HUES6 (cell line): ENCODE measurements around the gene PAPPA.

Experiments
- H3K27ac ChIP-seq: 2 replicates; pipeline ENCODE4 v1.7.0; 2013; ENCODE audit warnings: low read depth, mild to moderate bottlenecking, low read length, inconsistent platforms
- H3K27me3 ChIP-seq: 2 replicates; pipeline ENCODE4 v1.6.1; 2013; ENCODE audit warnings: low read length; ENCODE audit not compliant: control insufficient read depth, insufficient read depth
- H3K36me3 ChIP-seq: 2 replicates; pipeline ENCODE4 v1.6.1; 2013; ENCODE audit warnings: low read length; ENCODE audit not compliant: control insufficient read depth, insufficient read depth
- H3K4me1 ChIP-seq: 2 replicates; pipeline ENCODE4 v1.6.1; 2013; ENCODE audit warnings: low read length; ENCODE audit not compliant: control insufficient read depth, insufficient read depth
- H3K4me3 ChIP-seq: 2 replicates; pipeline ENCODE4 v1.5.1; 2013; ENCODE audit warnings: low read depth, low read length
- H3K9ac ChIP-seq: one replicate; pipeline ENCODE4 v1.6.1; 2013; ENCODE audit warnings: mild to moderate bottlenecking, low read length
- H3K9me3 ChIP-seq: 2 replicates; pipeline ENCODE4 v1.6.1; 2013; ENCODE audit warnings: low read depth, low read length; ENCODE audit not compliant: control insufficient read depth, insufficient read depth

PAPPA gene

DNA sequence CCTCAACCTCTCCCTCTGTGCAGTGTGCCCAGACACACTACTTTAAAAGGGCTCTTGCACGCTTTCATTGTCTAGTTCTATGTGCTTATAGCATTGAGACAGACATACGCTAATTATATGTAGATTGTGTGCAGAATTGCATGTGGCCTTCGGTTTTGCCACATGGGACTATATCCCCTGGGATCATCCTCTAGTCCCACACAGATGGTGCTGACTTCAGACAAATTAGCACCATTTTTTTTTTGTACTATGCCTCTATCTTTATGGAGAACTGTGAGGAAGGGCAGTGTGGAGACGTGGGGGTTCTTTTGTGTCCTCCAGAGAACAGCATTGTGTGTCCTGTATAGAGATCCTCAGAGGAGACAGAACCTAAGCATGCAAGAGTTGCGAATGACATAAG, 29.3 kb downstream of the PAPPA start:
- H3K9ac ChIP-seq = no peak overlapping the region
- no peaks in the 10 kb centered on the region for H3K9me3 ChIP-seq
- no peak overlapping the region for H3K27ac ChIP-seq

DNA sequence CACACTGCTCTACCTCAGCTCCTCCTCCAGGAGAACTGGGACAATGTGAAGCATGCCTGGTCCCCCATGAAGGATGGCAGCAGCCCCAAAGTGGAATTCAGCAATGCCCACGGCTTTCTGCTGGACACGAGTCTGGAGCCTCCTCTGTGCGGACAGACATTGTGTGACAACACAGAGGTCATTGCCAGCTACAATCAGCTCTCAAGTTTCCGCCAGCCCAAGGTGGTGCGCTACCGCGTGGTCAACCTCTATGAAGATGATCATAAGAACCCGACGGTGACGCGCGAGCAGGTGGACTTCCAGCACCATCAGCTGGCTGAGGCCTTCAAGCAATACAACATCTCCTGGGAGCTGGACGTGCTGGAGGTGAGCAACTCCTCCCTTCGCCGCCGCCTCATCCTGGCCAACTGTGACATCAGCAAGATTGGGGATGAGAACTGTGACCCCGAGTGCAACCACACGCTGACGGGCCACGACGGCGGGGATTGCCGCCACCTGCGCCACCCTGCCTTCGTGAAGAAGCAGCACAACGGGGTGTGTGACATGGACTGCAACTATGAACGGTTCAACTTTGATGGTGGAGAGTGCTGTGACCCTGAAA, 34.1 kb downstream of the PAPPA start:
- Histone ChIP-seq H3K27ac (no peak overlapping the region), H3K4me1 (no peaks in the 10 kb centered on the region), H3K36me3 (no peaks in the 10 kb centered on the region), H3K9ac (no peak overlapping the region), H3K27me3 (peaks cover 11% of the 10 kb centered on the region; the same call in 1 of the 2 replicates), H3K4me3 (no peak overlapping the region), H3K9me3 (no peaks in the 10 kb centered on the region)

More for the DNA sequence above, 29.3 kb downstream of the PAPPA start:
- H3K4me1 ChIP-seq = 0 out of 2 replicates have a peak, but pooled peaks cover 8% of the 10 kb centered on the region
- peaks cover 24% of the 10 kb centered on the region; the same call in 1 of the 2 replicates for H3K27me3 ChIP-seq
- no peak overlapping the region for H3K4me3 ChIP-seq
- no peaks in the 10 kb centered on the region for H3K36me3 ChIP-seq

- Histone ChIP-seq H3K27ac (no peak overlapping the region), H3K9me3 (no peaks in the 10 kb centered on the region), H3K36me3 (no peaks in the 10 kb centered on the region), H3K4me3 (no peak overlapping the region), H3K4me1 (no peaks in the 10 kb centered on the region), H3K27me3 (no peaks in the 10 kb centered on the region), H3K9ac (no peak overlapping the region)
Observed at GRCh38 chr9:116189683-116190082, 36.1 kb downstream of the PAPPA start.

GRCh38 chr9:116190637-116191396, 37.2 kb downstream of the PAPPA start:
- H3K9me3 ChIP-seq = no peaks in the 10 kb centered on the region
- no peaks in the 10 kb centered on the region for H3K4me1 ChIP-seq
- no peaks in the 10 kb centered on the region for H3K27me3 ChIP-seq
- no peak overlapping the region for H3K9ac ChIP-seq
- no peaks in the 10 kb centered on the region for H3K36me3 ChIP-seq
- no peak overlapping the region for H3K4me3 ChIP-seq
- H3K27ac ChIP-seq = no peak overlapping the region

DNA sequence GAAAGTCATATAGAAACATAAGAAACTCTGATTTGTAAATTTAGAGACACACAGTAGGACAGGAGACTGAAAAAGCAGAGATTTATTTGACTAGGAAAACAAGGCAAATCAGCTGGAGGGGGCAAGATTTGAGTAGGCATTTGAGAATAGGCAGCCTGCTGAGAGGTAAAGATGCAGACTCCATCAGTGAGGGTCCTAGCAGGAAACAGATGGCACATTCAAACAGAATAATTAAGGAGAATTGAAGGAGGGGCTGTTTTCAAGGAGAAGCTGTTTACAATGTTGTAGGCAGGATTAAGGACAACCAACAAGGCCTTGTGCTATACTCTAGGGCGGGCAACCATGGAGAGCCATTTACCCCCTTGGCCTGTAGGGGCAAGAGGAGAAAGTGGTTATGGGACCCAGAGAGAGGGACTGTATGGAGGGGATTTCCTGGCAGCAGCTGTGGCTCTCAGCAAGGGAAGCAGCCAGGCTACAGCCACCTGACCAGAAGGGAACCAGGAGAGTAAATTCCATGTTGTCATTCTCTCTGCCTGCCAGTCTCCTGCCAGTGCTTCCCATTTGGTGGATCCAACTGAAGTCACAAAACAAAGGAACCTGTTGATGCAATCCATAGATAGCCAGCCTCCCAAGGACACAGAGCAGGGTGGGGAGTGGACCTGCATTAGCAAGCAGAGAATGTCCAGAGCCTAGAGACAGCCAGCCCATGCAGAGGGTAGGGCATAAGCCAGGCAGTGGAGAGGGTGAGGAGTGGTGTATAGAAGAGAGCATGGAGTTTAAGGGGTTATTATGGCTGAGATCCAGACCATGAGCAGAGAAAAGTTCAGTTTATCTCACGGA, 38.2 kb downstream of the PAPPA start:
- Histone ChIP-seq H3K9me3 (no peaks in the 10 kb centered on the region), H3K9ac (no peak overlapping the region), H3K27me3 (no peaks in the 10 kb centered on the region), H3K4me3 (no peak overlapping the region), H3K27ac (no peak overlapping the region), H3K4me1 (no peaks in the 10 kb centered on the region), H3K36me3 (no peaks in the 10 kb centered on the region)

DNA sequence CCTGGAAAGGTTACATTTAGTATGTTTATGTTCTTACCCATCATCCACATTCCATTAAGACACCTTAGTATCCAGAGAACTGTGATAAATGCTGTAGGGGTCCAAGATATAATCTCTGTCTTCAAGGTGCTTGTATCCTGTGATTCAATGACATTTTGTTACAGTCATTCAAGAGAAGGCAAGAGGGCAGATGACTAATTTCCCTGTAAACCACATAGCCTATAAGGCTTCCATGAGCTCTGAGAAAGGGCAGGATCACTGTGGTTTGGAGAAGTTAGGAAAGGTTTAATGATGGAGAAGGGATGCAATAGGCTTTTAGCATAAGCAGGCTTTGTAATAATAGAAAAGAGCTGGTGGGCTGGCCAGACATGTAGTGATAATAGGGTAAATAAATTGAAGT, 40.0 kb downstream of the PAPPA start:
- H3K4me3 ChIP-seq = no peak overlapping the region
- no peaks in the 10 kb centered on the region for H3K36me3 ChIP-seq
- H3K27ac ChIP-seq = no peak overlapping the region

GRCh38 chr9:116196806-116197205, 43.2 kb downstream of the PAPPA start:
- H3K9me3 ChIP-seq = no peaks in the 10 kb centered on the region
- H3K27me3 ChIP-seq = no peaks in the 10 kb centered on the region
- no peak overlapping the region for H3K27ac ChIP-seq
- no peaks in the 10 kb centered on the region for H3K36me3 ChIP-seq
- peaks cover 4% of the 10 kb centered on the region; the same call in 1 of the 2 replicates for H3K4me1 ChIP-seq
- no peak overlapping the region for H3K9ac ChIP-seq
- H3K4me3 ChIP-seq = no peak overlapping the region

More for the DNA sequence above, 40.0 kb downstream of the PAPPA start:
- no peaks in the 10 kb centered on the region for H3K27me3 ChIP-seq
- H3K9me3 ChIP-seq = no peaks in the 10 kb centered on the region
- H3K9ac ChIP-seq = no peak overlapping the region
- no peaks in the 10 kb centered on the region for H3K4me1 ChIP-seq

GRCh38 chr9:116198344-116198743, 44.8 kb downstream of the PAPPA start:
- Histone ChIP-seq H3K27ac (no peak overlapping the region), H3K4me1 (peaks cover 4% of the 10 kb centered on the region; the same call in 1 of the 2 replicates), H3K36me3 (no peaks in the 10 kb centered on the region)

GRCh38 chr9:116202219-116202912, 48.8 kb downstream of the PAPPA start:
- no peaks in the 10 kb centered on the region for H3K27me3 ChIP-seq

More at GRCh38 chr9:116198344-116198743, 44.8 kb downstream of the PAPPA start:
- H3K27me3 ChIP-seq = no peaks in the 10 kb centered on the region
- H3K9ac ChIP-seq = no peak overlapping the region
- no peaks in the 10 kb centered on the region for H3K9me3 ChIP-seq
- no peak overlapping the region for H3K4me3 ChIP-seq

GRCh38 chr9:116204252-116204882, 50.8 kb downstream of the PAPPA start:
- Histone ChIP-seq H3K4me1 (peaks cover 4% of the 10 kb centered on the region; the same call in 1 of the 2 replicates), H3K9ac (no peak overlapping the region), H3K4me3 (no peak overlapping the region), H3K27me3 (no peaks in the 10 kb centered on the region), H3K9me3 (no peaks in the 10 kb centered on the region), H3K36me3 (no peaks in the 10 kb centered on the region), H3K27ac (no peak overlapping the region)

More at GRCh38 chr9:116202219-116202912, 48.8 kb downstream of the PAPPA start:
- no peaks in the 10 kb centered on the region for H3K36me3 ChIP-seq
- H3K4me3 ChIP-seq = no peak overlapping the region
- H3K9me3 ChIP-seq = no peaks in the 10 kb centered on the region
- no peak overlapping the region for H3K27ac ChIP-seq
- peaks cover 4% of the 10 kb centered on the region; the same call in 1 of the 2 replicates for H3K4me1 ChIP-seq
- H3K9ac ChIP-seq = no peak overlapping the region
